ENCODE data around the gene SUPT20H. TPM values are rescaled to one million over a fixed set of nuclear protein-coding genes. Genes with fewer than 3 reads are reported as not detected.

Gene SUPT20H
- total and polyA plus RNA-seq, 2 of the 4 experiments (the other 2 are of a cell fraction): 46.6 to 55.1 TPM

DNA sequence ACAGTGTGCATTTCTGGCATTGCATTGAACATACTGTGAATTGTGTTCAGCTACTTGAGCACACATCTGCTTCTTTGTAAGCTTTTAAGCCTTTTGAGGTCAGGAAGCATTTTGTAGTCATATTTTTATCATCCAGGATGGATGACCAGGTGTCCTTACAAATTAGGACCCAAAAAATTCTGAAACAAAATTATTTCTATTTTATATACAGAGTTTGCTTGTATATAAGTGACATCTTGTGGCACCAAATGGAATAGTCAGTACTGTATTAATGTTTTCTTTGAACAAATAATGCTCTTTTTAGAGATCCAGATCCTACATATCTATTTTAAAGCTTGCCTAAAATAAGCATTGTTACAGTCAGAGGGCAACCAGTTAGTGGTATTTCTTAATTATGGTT, 9.5 kb upstream of the SUPT20H start:
- H3K9me3 ChIP-seq (ENCODE audit: control insufficient read depth, insufficient read depth, low read length): no peaks in the 10 kb centered on the region
- H3K79me1 ChIP-seq (ENCODE audit: low read depth in 1 of 2, low read length in 2 of 2): no peaks in the 10 kb centered on the region
- H2BK5ac ChIP-seq (ENCODE audit: low read depth, low read length, poor library complexity, severe bottlenecking): no peak overlapping the region
- H2BK120ac ChIP-seq (ENCODE audit: low read depth, low read length): no peak overlapping the region
- no peak overlapping the region for H2AFZ ChIP-seq (replicated peaks; ENCODE audit: low read length, poor library complexity)
- H3K4me3 ChIP-seq (ENCODE audit: insufficient read depth, low read depth, low read length): no peak overlapping the region
- no peaks in the 10 kb centered on the region for H3K27me3 ChIP-seq (ENCODE audit: control insufficient read depth, insufficient read depth, low read length)
- no peak overlapping the region for H2BK15ac ChIP-seq (ENCODE audit: low read depth, low read length)
- ATAC-seq (ENCODE audit: low read depth): peak; percentile 81
- no peak overlapping the region for H4K8ac ChIP-seq (ENCODE audit: low read depth in 2 of 2, low read length in 2 of 2)
- no peak overlapping the region for H2AK5ac ChIP-seq (ENCODE audit: low read depth, low read length)
- TF ChIP-seq RAD21 (IDR thresholded peaks at IDR 0.05; ENCODE audit: low read length): peak; percentile 51
- no peak for TF ChIP-seq BHLHE40 (IDR thresholded peaks at IDR 0.05; ENCODE audit: low read depth, low read length)
- TF ChIP-seq, protein P1, sequence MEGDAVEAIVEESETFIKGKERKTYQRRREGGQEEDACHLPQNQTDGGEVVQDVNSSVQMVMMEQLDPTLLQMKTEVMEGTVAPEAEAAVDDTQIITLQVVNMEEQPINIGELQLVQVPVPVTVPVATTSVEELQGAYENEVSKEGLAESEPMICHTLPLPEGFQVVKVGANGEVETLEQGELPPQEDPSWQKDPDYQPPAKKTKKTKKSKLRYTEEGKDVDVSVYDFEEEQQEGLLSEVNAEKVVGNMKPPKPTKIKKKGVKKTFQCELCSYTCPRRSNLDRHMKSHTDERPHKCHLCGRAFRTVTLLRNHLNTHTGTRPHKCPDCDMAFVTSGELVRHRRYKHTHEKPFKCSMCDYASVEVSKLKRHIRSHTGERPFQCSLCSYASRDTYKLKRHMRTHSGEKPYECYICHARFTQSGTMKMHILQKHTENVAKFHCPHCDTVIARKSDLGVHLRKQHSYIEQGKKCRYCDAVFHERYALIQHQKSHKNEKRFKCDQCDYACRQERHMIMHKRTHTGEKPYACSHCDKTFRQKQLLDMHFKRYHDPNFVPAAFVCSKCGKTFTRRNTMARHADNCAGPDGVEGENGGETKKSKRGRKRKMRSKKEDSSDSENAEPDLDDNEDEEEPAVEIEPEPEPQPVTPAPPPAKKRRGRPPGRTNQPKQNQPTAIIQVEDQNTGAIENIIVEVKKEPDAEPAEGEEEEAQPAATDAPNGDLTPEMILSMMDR (conservative IDR thresholded peaks at IDR 0.05; ENCODE audit: low read depth, low read length): peak; percentile 46
- peak; percentile 30; the same call in 1 of the 2 replicates for TF ChIP-seq SMC3 (IDR thresholded peaks at IDR 0.05; ENCODE audit: low read depth, low read length)
- no peak overlapping the region for H4K91ac ChIP-seq (ENCODE audit: insufficient read depth, low read depth, low read length)
- intact Hi-C loops (cut with micrococcal nuclease): loop anchor here (1.0 to 5.0 kb wide), 2 partner anchors 70 to 647 kb away; partner anchors contain the start of gene ALG5
- no TSS peak for BruUV-seq (replicated peaks)
- H2AK9ac ChIP-seq (replicated peaks; ENCODE audit: low read depth, low read length, poor library complexity): no peak overlapping the region
- no peak overlapping the region for H2BK20ac ChIP-seq (ENCODE audit: low read depth, low read length)
- 0 out of 2 replicates have a peak, but pooled peaks cover 3% of the 10 kb centered on the region for H3K4me1 ChIP-seq (ENCODE audit: control insufficient read depth, insufficient read depth, low read length)
- H4K5ac ChIP-seq (ENCODE audit: low read depth, low read length): no peak overlapping the region
- H3K27ac ChIP-seq (ENCODE audit: insufficient read depth, low read length): no peak overlapping the region
- no peak overlapping the region for H3K14ac ChIP-seq (replicated peaks; ENCODE audit: low read depth, low read length)
- H3K4me2 ChIP-seq (ENCODE audit: low read depth, low read length): no peak overlapping the region
- DNase-seq: peak; percentile 30
- in situ Hi-C loops (cut with MboI; ENCODE audit: low sequenced_read_pairs): no loop called here
- no peak overlapping the region for H3K18ac ChIP-seq (ENCODE audit: low read depth, low read length)
- ChIA-PET CTCF (interaction anchor here (0.9 kb wide), 1 partner anchor 88 kb away, joined by 3 read pairs; no protein-coding TSS in a partner anchor), POLR2A (ENCODE audit: unreplicated experiment) (no interaction called here)
- H3K4ac ChIP-seq (ENCODE audit: low read depth, low read length): no peak overlapping the region
- no peak overlapping the region for H3K23ac ChIP-seq (ENCODE audit: low read depth, low read length)
- no peak overlapping the region for H3K56ac ChIP-seq (ENCODE audit: extremely low read depth, insufficient read depth, low read length)
- dilution Hi-C loops (cut with HindIII; ENCODE audit: low sequenced_read_pairs, unreplicated experiment): no loop called here
- H3K9me1 ChIP-seq (ENCODE audit: insufficient read depth, low read length): no peaks in the 10 kb centered on the region
- H3K36me3 ChIP-seq (ENCODE audit: control insufficient read depth, insufficient read depth, low read length): no peaks in the 10 kb centered on the region
- H3K9ac ChIP-seq (ENCODE audit: low read depth, low read length): no peak overlapping the region
- H4K20me1 ChIP-seq (ENCODE audit: insufficient read depth, low read length): no peaks in the 10 kb centered on the region

Data from IMR-90 (cell line).